Measurements from ENCODE around the gene SIX5.
A peak's percentile ranks its signal among the peaks of the same experiment; 100 is the strongest.
"Not testable (repeated sequence)": the region's sequence is repeated elsewhere in the genome, so short reads cannot be mapped to it uniquely, and the experiment has no call there.

Gene SIX5

GRCh38 chr19:45768984-45769782 lies at the start of gene SIX5:
Gene SIX5 (minus strand): TSS chr19:45769252. CDS start chr19:45768844, 408 bp downstream.
- DNase-seq (ENCODE audit: low read depth in 2 of 2): peak; percentile 86 to 95

- DNase-seq (ENCODE audit: low read depth in 2 of 2): no peak
These were observed 48.8 kb upstream of the SIX5 start for GRCh38 chr19:45817725-45818301.

- DNase-seq (ENCODE audit: low read depth in 2 of 2): peak; percentile 91 to 98
These were observed 48.1 kb upstream of the SIX5 start for GRCh38 chr19:45817010-45817724.

GRCh38 chr19:45816236-45817009 lies 47.4 kb upstream of the SIX5 start:
- DNase-seq (ENCODE audit: low read depth in 2 of 2): no peak

GRCh38 chr19:45815481-45816216 lies 46.6 kb upstream of the SIX5 start:
- DNase-seq (ENCODE audit: low read depth in 2 of 2): no peak

GRCh38 chr19:45814851-45815480 lies 45.9 kb upstream of the SIX5 start, which contains the start of gene RSPH6A:
Gene RSPH6A (minus strand): TSS chr19:45815308. CDS start chr19:45815176, 132 bp downstream.
- DNase-seq (ENCODE audit: low read depth in 2 of 2): no peak

- DNase-seq (ENCODE audit: low read depth in 2 of 2): no peak
These were observed 45.2 kb upstream of the SIX5 start for GRCh38 chr19:45814166-45814780.

- no peak for DNase-seq (ENCODE audit: low read depth in 2 of 2)
These were observed 43.2 kb upstream of the SIX5 start for GRCh38 chr19:45812297-45812696.

- no peak for DNase-seq (ENCODE audit: low read depth in 2 of 2)
These were observed 40.6 kb upstream of the SIX5 start for GRCh38 chr19:45809643-45810159.

- no peak for DNase-seq (ENCODE audit: low read depth in 2 of 2)
These were observed 36.7 kb upstream of the SIX5 start for GRCh38 chr19:45805719-45806118.

GRCh38 chr19:45804959-45805230 lies 35.8 kb upstream of the SIX5 start:
- DNase-seq (ENCODE audit: low read depth in 2 of 2): no peak

- DNase-seq (ENCODE audit: low read depth in 2 of 2): no peak
These were observed 35.3 kb upstream of the SIX5 start for GRCh38 chr19:45804140-45804958.

- DNase-seq (ENCODE audit: low read depth in 2 of 2): no peak
These were observed 32.6 kb upstream of the SIX5 start for GRCh38 chr19:45801603-45802175.

- no peak for DNase-seq (ENCODE audit: low read depth in 2 of 2)
These were observed 31.1 kb upstream of the SIX5 start for GRCh38 chr19:45800070-45800553.

- not testable (repeated sequence) for DNase-seq (ENCODE audit: low read depth in 2 of 2)
These were observed 30.5 kb upstream of the SIX5 start for GRCh38 chr19:45799541-45799940.

- peak; percentile 33 to 55 for DNase-seq (ENCODE audit: low read depth in 2 of 2)
These were observed 30.0 kb upstream of the SIX5 start for GRCh38 chr19:45798995-45799517.

- DNase-seq (ENCODE audit: low read depth in 2 of 2): no peak
These were observed 25.6 kb upstream of the SIX5 start for GRCh38 chr19:45794627-45795026.

GRCh38 chr19:45793876-45794275 lies 24.8 kb upstream of the SIX5 start:
- no peak for DNase-seq (ENCODE audit: low read depth in 2 of 2)

- no peak for DNase-seq (ENCODE audit: low read depth in 2 of 2)
These were observed 24.1 kb upstream of the SIX5 start for GRCh38 chr19:45793178-45793564.
